ENCODE results near the gene DUSP6.

The DUSP6 gene

GRCh38 chr12:89369166-89369565 is 16.9 kb upstream of the DUSP6 start:
- TF ChIP-seq POLR2AphosphoS5 (IDR thresholded peaks at IDR 0.05; ENCODE audit: borderline replicate concordance, low read depth, low read length) (no peak), EZH2 (IDR thresholded peaks at IDR 0.05) (no peak), FOXP2 (optimal IDR thresholded peaks at IDR 0.05; ENCODE audit: control extremely low read depth, extremely low read length, insufficient read depth) (no peak)
- no peaks in the 10 kb centered on the region for H3K36me3 ChIP-seq (ENCODE audit: insufficient read depth, low read length)
- H3K27ac ChIP-seq: no peak overlapping the region
- no peak for DNase-seq (ENCODE audit: low read depth, low spot score)
- H3K9me3 ChIP-seq (ENCODE audit: low read depth, low read length): no peaks in the 10 kb centered on the region
- no peak overlapping the region for H3K9ac ChIP-seq (ENCODE audit: insufficient read length)
- H3K4me3 ChIP-seq: no peak overlapping the region

DNA sequence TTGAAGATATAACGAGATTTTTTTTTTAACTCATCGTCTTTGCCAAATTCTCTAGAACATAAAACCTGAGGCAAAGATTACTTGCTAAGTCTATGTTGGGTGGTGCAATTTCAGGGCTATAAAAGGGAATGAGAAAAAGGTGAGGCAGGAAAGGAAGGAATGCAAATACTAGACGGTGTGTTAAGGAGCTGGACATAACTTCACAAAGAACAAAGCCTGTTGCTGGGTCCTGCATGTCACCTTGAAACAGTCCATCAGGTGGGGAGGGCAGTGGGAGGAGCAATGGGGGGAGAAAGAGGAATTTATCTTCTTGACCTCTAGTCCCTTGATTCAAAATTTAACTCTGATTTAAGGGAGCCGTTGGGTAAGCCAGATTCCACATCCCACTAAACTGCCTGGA is 16.1 kb upstream of the DUSP6 start:
- H3K36me3 ChIP-seq (ENCODE audit: insufficient read depth, low read length): no peaks in the 10 kb centered on the region
- no peak overlapping the region for H3K9ac ChIP-seq (ENCODE audit: insufficient read length)
- H3K4me3 ChIP-seq: no peak overlapping the region
- no peaks in the 10 kb centered on the region for H3K9me3 ChIP-seq (ENCODE audit: low read depth, low read length)
- DNase-seq (ENCODE audit: low read depth, low spot score): no peak
- no peak overlapping the region for H3K27ac ChIP-seq
- TF ChIP-seq EZH2 (IDR thresholded peaks at IDR 0.05) (no peak), POLR2AphosphoS5 (IDR thresholded peaks at IDR 0.05; ENCODE audit: borderline replicate concordance, low read depth, low read length) (no peak), FOXP2 (optimal IDR thresholded peaks at IDR 0.05; ENCODE audit: control extremely low read depth, extremely low read length, insufficient read depth) (no peak)

- no peak for DNase-seq (ENCODE audit: low read depth, low spot score)
- no peaks in the 10 kb centered on the region for H3K36me3 ChIP-seq (ENCODE audit: insufficient read depth, low read length)
- H3K27ac ChIP-seq: no peak overlapping the region
- H3K9ac ChIP-seq (ENCODE audit: insufficient read length): no peak overlapping the region
- H3K9me3 ChIP-seq (ENCODE audit: low read depth, low read length): no peaks in the 10 kb centered on the region
- no peak overlapping the region for H3K4me3 ChIP-seq
- no peak for TF ChIP-seq POLR2AphosphoS5 (IDR thresholded peaks at IDR 0.05; ENCODE audit: borderline replicate concordance, low read depth, low read length)
- no peak for TF ChIP-seq FOXP2 (optimal IDR thresholded peaks at IDR 0.05; ENCODE audit: control extremely low read depth, extremely low read length, insufficient read depth)
- TF ChIP-seq EZH2 (IDR thresholded peaks at IDR 0.05): no peak
These were observed 14.5 kb upstream of the DUSP6 start for GRCh38 chr12:89366676-89367364.

DNA sequence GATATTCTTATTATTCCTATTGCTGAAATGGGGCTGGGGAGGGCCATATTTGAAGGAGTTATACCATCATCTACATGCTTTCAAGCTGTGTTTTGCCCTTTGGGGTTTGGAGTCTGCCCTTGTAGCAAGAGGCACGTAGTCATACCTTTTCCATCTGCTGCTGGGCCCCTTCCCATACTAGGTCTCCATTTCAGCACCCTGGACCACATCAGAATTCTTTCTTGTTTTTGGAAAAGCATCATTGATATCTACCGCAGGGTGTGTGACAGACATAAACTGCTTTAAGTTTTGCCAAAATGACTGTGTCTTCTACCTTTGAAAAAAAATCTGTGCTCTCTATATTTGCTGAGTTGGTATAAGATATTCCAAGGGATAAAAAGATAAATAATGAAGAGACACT is 12.3 kb upstream of the DUSP6 start:
- no peak overlapping the region for H3K4me3 ChIP-seq
- no peaks in the 10 kb centered on the region for H3K36me3 ChIP-seq (ENCODE audit: insufficient read depth, low read length)
- no peaks in the 10 kb centered on the region for H3K9me3 ChIP-seq (ENCODE audit: low read depth, low read length)
- TF ChIP-seq POLR2AphosphoS5 (IDR thresholded peaks at IDR 0.05; ENCODE audit: borderline replicate concordance, low read depth, low read length) (no peak), EZH2 (IDR thresholded peaks at IDR 0.05) (no peak)
- no peak for DNase-seq (ENCODE audit: low read depth, low spot score)
- no peak overlapping the region for H3K9ac ChIP-seq (ENCODE audit: insufficient read length)
- H3K27ac ChIP-seq: no peak overlapping the region

- H3K9ac ChIP-seq (ENCODE audit: insufficient read length): no peak overlapping the region
- no peaks in the 10 kb centered on the region for H3K9me3 ChIP-seq (ENCODE audit: low read depth, low read length)
- no peak overlapping the region for H3K4me3 ChIP-seq
- no peak for DNase-seq (ENCODE audit: low read depth, low spot score)
- no peak overlapping the region for H3K27ac ChIP-seq
- no peaks in the 10 kb centered on the region for H3K36me3 ChIP-seq (ENCODE audit: insufficient read depth, low read length)
- TF ChIP-seq POLR2AphosphoS5 (IDR thresholded peaks at IDR 0.05; ENCODE audit: borderline replicate concordance, low read depth, low read length) (no peak), FOXP2 (optimal IDR thresholded peaks at IDR 0.05; ENCODE audit: control extremely low read depth, extremely low read length, insufficient read depth) (no peak), EZH2 (IDR thresholded peaks at IDR 0.05) (no peak)
These were observed 11.8 kb upstream of the DUSP6 start for GRCh38 chr12:89364058-89364457.

GRCh38 chr12:89363582-89363981 is 11.3 kb upstream of the DUSP6 start:
- no peak overlapping the region for H3K4me3 ChIP-seq
- no peaks in the 10 kb centered on the region for H3K36me3 ChIP-seq (ENCODE audit: insufficient read depth, low read length)
- no peaks in the 10 kb centered on the region for H3K9me3 ChIP-seq (ENCODE audit: low read depth, low read length)
- TF ChIP-seq FOXP2 (optimal IDR thresholded peaks at IDR 0.05; ENCODE audit: control extremely low read depth, extremely low read length, insufficient read depth): no peak
- no peak for TF ChIP-seq POLR2AphosphoS5 (IDR thresholded peaks at IDR 0.05; ENCODE audit: borderline replicate concordance, low read depth, low read length)
- TF ChIP-seq EZH2 (IDR thresholded peaks at IDR 0.05): no peak
- no peak for DNase-seq (ENCODE audit: low read depth, low spot score)
- H3K9ac ChIP-seq (ENCODE audit: insufficient read length): no peak overlapping the region
- H3K27ac ChIP-seq: no peak overlapping the region

DNA sequence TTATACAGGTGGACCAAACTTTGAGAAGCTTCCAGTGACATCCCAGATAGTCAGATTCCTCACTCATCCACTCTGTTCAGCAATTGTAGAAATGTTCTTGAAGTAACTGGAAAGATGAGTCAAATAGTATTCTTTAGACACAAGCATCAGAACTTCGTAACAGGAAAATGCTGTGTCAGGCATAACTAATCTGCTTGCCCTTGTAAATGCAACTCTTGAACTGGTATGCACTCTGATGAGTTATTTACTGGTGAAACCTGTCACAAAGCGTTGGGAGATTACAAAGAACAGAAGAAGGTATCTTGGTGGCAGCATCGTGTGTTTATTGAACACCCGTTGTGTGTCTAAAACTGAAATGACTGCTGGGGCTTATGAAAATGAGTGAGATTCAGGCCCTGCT is 10.8 kb upstream of the DUSP6 start:
- no peak for DNase-seq (ENCODE audit: low read depth, low spot score)
- Histone ChIP-seq H3K27ac (no peak overlapping the region), H3K4me3 (no peak overlapping the region), H3K36me3 (ENCODE audit: insufficient read depth, low read length) (no peaks in the 10 kb centered on the region), H3K9ac (ENCODE audit: insufficient read length) (no peak overlapping the region), H3K9me3 (ENCODE audit: low read depth, low read length) (no peaks in the 10 kb centered on the region)
- TF ChIP-seq FOXP2 (optimal IDR thresholded peaks at IDR 0.05; ENCODE audit: control extremely low read depth, extremely low read length, insufficient read depth) (no peak), EZH2 (IDR thresholded peaks at IDR 0.05) (no peak), POLR2AphosphoS5 (IDR thresholded peaks at IDR 0.05; ENCODE audit: borderline replicate concordance, low read depth, low read length) (no peak)

GRCh38 chr12:89359615-89360014 is 7.3 kb upstream of the DUSP6 start:
- TF ChIP-seq FOXP2 (optimal IDR thresholded peaks at IDR 0.05; ENCODE audit: control extremely low read depth, extremely low read length, insufficient read depth): no peak
- TF ChIP-seq POLR2AphosphoS5 (IDR thresholded peaks at IDR 0.05; ENCODE audit: borderline replicate concordance, low read depth, low read length): no peak
- TF ChIP-seq EZH2 (IDR thresholded peaks at IDR 0.05): no peak
- Histone ChIP-seq H3K9ac (ENCODE audit: insufficient read length) (no peak overlapping the region), H3K27ac (no peak overlapping the region), H3K9me3 (ENCODE audit: low read depth, low read length) (no peaks in the 10 kb centered on the region), H3K4me3 (no peak overlapping the region), H3K36me3 (ENCODE audit: insufficient read depth, low read length) (no peaks in the 10 kb centered on the region)
- no peak for DNase-seq (ENCODE audit: low read depth, low spot score)

DNA sequence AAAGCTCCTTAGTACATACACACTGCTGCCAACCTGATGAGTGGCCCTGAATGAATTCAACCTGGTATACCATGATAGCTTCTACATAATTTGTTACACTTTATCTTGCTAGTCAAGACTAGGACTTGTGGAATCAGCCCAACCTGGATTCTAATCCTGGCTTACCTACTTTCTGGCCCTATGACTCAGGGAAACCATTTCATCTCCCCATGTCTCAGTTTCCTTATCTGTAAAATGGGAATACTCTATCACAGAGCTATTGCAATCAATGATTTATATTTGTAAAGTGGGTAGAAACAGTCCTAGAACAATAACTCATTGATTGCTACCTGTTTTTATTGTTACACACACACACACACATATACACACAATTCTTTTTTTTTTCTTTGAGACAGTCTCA is 6.5 kb upstream of the DUSP6 start:
- Histone ChIP-seq H3K4me3 (no peak overlapping the region), H3K9me3 (ENCODE audit: low read depth, low read length) (no peaks in the 10 kb centered on the region), H3K9ac (ENCODE audit: insufficient read length) (no peak overlapping the region), H3K27ac (no peak overlapping the region), H3K36me3 (ENCODE audit: insufficient read depth, low read length) (no peaks in the 10 kb centered on the region)
- TF ChIP-seq FOXP2 (optimal IDR thresholded peaks at IDR 0.05; ENCODE audit: control extremely low read depth, extremely low read length, insufficient read depth): no peak
- TF ChIP-seq EZH2 (IDR thresholded peaks at IDR 0.05): no peak
- TF ChIP-seq POLR2AphosphoS5 (IDR thresholded peaks at IDR 0.05; ENCODE audit: borderline replicate concordance, low read depth, low read length): no peak
- no peak for DNase-seq (ENCODE audit: low read depth, low spot score)

Measured in SK-N-MC (cell line).